Mucosa of stomach (tissue), 1 donor: ENCODE data around the gene APOE.
A peak's percentile ranks its signal among the peaks of the same experiment; 100 is the strongest.

ENCODE experiments used
- H3K27me3 ChIP-seq: one replicate; pipeline ENCODE4 v1.7.0; 2013; ENCODE audit warnings: mild to moderate bottlenecking, low read length; ENCODE audit not compliant: control insufficient read depth, insufficient read depth
- H3K36me3 ChIP-seq: one replicate; pipeline ENCODE4 v1.7.0; 2013; ENCODE audit warnings: low read length; ENCODE audit not compliant: control insufficient read depth, insufficient read depth
- H3K4me1 ChIP-seq: one replicate; pipeline ENCODE4 v1.7.0; 2013; ENCODE audit warnings: mild to moderate bottlenecking, low read length; ENCODE audit not compliant: control insufficient read depth, insufficient read depth
- H3K4me3 ChIP-seq: one replicate; pipeline ENCODE4 v1.7.0; 2013; ENCODE audit warnings: low read length
- H3K9ac ChIP-seq: one replicate; pipeline ENCODE4 v1.7.0; 2013; ENCODE audit warnings: mild to moderate bottlenecking, low read length, moderate library complexity
- H3K9me3 ChIP-seq: one replicate; pipeline ENCODE4 v1.7.0; 2013; ENCODE audit warnings: mild to moderate bottlenecking, low read length, moderate library complexity; ENCODE audit not compliant: control insufficient read depth
- donor health status: Pancreatic carcinoma.

APOE gene

GRCh38 chr19:44889830-44890365 is 15.7 kb upstream of the APOE start:
- Histone ChIP-seq H3K27me3 (no peaks in the 10 kb centered on the region), H3K36me3 (peaks cover 7% of the 10 kb centered on the region), H3K9me3 (no peaks in the 10 kb centered on the region), H3K4me1 (peaks cover 16% of the 10 kb centered on the region), H3K4me3 (peak overlapping the region; percentile 77), H3K9ac (peak overlapping the region; percentile 67)

GRCh38 chr19:44890366-44891015 is 15.1 kb upstream of the APOE start:
- Histone ChIP-seq H3K36me3 (peaks cover 7% of the 10 kb centered on the region), H3K9ac (peak overlapping the region; percentile 67), H3K27me3 (no peaks in the 10 kb centered on the region), H3K4me3 (peak overlapping the region; percentile 77), H3K4me1 (peaks cover 16% of the 10 kb centered on the region), H3K9me3 (no peaks in the 10 kb centered on the region)

DNA sequence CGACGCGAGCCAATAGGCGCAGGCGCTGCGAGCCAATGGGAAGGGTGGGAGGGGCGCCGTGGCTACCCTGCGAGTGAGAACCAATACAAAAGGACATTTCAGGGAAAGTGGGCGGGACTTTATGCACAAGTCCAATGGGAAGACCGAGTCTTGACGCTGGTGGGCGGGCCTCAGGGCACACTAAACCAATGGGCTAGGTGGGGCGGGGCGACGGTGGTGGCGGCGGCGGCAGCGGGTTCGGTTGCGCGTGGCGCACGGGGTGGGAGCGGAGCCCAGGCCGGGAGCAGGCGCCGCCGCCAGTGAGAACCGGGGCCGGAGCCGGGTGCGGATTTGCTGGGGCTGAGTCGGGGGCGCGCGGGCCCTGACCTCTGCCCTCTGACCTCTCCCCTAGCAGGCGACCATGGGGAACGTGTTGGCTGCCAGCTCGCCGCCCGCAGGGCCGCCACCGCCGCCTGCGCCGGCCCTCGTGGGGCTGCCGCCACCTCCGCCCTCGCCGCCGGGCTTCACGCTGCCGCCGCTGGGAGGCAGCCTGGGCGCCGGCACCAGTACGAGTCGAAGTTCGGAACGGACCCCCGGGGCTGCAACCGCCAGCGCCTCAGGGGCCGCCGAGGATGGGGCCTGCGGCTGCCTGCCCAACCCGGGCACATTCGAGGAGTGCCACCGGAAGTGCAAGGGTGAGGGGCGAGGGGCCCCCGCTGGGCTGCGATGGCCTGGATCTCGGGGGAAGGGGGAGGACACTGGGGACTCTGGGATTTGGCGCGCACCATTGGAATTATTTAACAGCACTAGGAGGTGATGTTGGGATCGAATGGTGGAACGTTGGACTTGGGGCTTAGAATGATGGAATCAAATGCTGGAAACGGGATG is 14.3 kb upstream of the APOE start, which contains the start of gene TOMM40:
Gene TOMM40, plus strand, starts transcription at position 239 of the 867 bp plus-strand sequence. Its CDS starts 162 bp downstream, at position 401.
- no peaks in the 10 kb centered on the region for H3K9me3 ChIP-seq
- peak within 1 kb of the TSS; percentile 79 for H3K9ac ChIP-seq
- H3K36me3 ChIP-seq, result peaks cover 7% of the 10 kb centered on the region
- H3K4me3 ChIP-seq, result peak within 1 kb of the TSS; percentile 77
- no peaks in the 10 kb centered on the region for H3K27me3 ChIP-seq
- H3K4me1 ChIP-seq, result peaks cover 16% of the 10 kb centered on the region

GRCh38 chr19:44892932-44893331 is 12.7 kb upstream of the APOE start:
- Histone ChIP-seq H3K9ac (no peak overlapping the region), H3K4me1 (peaks cover 16% of the 10 kb centered on the region), H3K27me3 (no peaks in the 10 kb centered on the region), H3K36me3 (peaks cover 10% of the 10 kb centered on the region), H3K9me3 (no peaks in the 10 kb centered on the region), H3K4me3 (no peak overlapping the region)

DNA sequence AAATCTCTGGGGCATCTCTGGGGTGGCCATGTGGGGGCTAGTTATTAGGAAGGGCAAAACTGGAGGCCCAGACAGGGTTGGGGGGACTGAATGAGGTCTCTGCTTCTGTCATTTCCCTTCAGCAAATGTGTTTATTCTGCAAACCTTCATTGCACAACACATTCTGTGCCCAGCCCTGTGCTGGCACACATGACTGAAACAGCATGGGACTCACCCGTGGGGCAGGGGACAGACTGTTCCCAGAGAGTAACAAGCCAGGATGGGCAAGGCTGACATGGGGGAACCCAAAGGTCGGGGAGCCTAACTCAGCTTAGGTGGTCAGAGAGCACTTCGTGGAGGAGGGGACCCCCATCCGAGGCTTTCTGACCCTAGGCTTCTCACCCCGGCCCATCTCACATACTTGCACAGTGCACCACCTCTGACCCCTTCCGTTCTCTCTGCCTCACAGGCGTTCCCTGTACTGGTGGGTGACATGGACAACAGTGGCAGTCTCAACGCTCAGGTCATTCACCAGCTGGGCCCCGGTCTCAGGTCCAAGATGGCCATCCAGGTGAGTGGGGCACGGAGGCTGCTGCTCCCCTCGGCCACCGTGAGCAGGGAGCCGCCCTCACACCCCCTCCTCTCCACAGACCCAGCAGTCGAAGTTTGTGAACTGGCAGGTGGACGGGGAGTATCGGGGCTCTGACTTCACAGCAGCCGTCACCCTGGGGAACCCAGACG is 12.1 kb upstream of the APOE start:
- Histone ChIP-seq H3K9ac (no peak overlapping the region), H3K4me1 (peaks cover 16% of the 10 kb centered on the region), H3K9me3 (no peaks in the 10 kb centered on the region), H3K4me3 (no peak overlapping the region), H3K36me3 (peaks cover 10% of the 10 kb centered on the region), H3K27me3 (no peaks in the 10 kb centered on the region)

- Histone ChIP-seq H3K9me3 (no peaks in the 10 kb centered on the region), H3K9ac (no peak overlapping the region), H3K36me3 (peaks cover 10% of the 10 kb centered on the region), H3K27me3 (no peaks in the 10 kb centered on the region), H3K4me1 (peaks cover 16% of the 10 kb centered on the region), H3K4me3 (no peak overlapping the region)
These were observed 11.6 kb upstream of the APOE start for GRCh38 chr19:44894052-44894400.

- Histone ChIP-seq H3K36me3 (peaks cover 10% of the 10 kb centered on the region), H3K4me1 (peaks cover 13% of the 10 kb centered on the region), H3K9ac (no peak overlapping the region), H3K27me3 (no peaks in the 10 kb centered on the region), H3K4me3 (no peak overlapping the region), H3K9me3 (no peaks in the 10 kb centered on the region)
These were observed 10.7 kb upstream of the APOE start for GRCh38 chr19:44894946-44895345.

DNA sequence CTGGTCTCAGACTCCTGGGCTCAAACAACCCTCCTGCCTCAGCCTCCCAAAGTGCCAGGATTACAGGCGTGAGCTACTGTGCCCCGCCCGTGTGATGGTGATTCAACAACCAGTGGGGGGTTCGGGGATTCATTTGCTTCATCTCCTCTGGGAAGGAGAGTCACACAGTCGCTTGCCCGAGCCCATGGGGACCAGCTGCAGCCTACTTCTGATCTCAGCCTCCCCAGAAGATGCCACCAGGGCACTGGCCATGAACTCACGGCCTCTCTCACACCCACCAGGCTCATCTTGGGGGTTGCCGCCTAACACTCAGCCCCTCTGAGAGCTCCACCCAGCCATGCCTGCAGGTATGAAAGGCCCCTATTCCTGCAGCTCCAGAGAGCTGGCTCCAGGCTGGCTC is 7.8 kb upstream of the APOE start:
- H3K36me3 ChIP-seq, result peaks cover 10% of the 10 kb centered on the region
- no peaks in the 10 kb centered on the region for H3K9me3 ChIP-seq
- H3K9ac ChIP-seq, result no peak overlapping the region
- no peaks in the 10 kb centered on the region for H3K27me3 ChIP-seq
- H3K4me3 ChIP-seq, result no peak overlapping the region
- H3K4me1 ChIP-seq, result no peaks in the 10 kb centered on the region

GRCh38 chr19:44900328-44901244 is 5.0 kb upstream of the APOE start:
- H3K27me3 ChIP-seq, result peaks cover 14% of the 10 kb centered on the region
- H3K4me1 ChIP-seq, result peaks cover 6% of the 10 kb centered on the region
- no peak overlapping the region for H3K4me3 ChIP-seq
- H3K9ac ChIP-seq, result no peak overlapping the region
- H3K36me3 ChIP-seq, result peaks cover 4% of the 10 kb centered on the region
- no peaks in the 10 kb centered on the region for H3K9me3 ChIP-seq

DNA sequence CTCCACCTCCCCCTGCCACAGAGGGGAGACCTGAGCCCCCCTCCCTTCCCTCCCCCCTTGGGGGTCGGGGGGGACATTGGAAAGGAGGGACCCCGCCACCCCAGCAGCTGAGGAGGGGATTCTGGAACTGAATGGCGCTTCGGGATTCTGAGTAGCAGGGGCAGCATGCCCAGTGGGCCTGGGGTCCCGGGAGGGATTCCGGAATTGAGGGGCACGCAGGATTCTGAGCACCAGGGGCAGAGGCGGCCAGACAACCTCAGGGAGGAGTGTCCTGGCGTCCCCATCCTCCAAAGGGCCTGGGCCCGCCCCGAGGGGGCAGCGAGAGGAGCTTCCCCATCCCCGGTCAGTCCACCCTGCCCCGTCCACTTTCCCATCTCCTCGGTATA is 2.4 kb upstream of the APOE start:
- Histone ChIP-seq H3K4me1 (peaks cover 16% of the 10 kb centered on the region), H3K36me3 (no peaks in the 10 kb centered on the region), H3K9ac (no peak overlapping the region), H3K9me3 (no peaks in the 10 kb centered on the region), H3K27me3 (peaks cover 28% of the 10 kb centered on the region), H3K4me3 (no peak overlapping the region)
